HUES64 (cell line): ENCODE measurements around the gene C13orf46.

Source experiments
- H3K27ac ChIP-seq: 2 replicates; pipeline ENCODE4 v1.7.0; 2013; ENCODE audit warnings: low read depth, low read length, inconsistent platforms
- H3K27me3 ChIP-seq: 2 replicates; pipeline ENCODE4 v1.6.1; 2013; ENCODE audit warnings: mild to moderate bottlenecking, low read length; ENCODE audit not compliant: insufficient read depth
- H3K36me3 ChIP-seq: 2 replicates; pipeline ENCODE4 v1.6.1; 2013; ENCODE audit warnings: mild to moderate bottlenecking, low read length; ENCODE audit not compliant: insufficient read depth
- H3K4me1 ChIP-seq: 2 replicates; pipeline ENCODE4 v1.6.1; 2013; ENCODE audit warnings: mild to moderate bottlenecking, low read length, moderate library complexity; ENCODE audit not compliant: insufficient read depth
- H3K4me3 ChIP-seq: 2 replicates; pipeline ENCODE4 v1.5.1; 2013; ENCODE audit warnings: mild to moderate bottlenecking, low read length, moderate library complexity
- H3K9ac ChIP-seq: 2 replicates; pipeline ENCODE4 v1.6.1; 2013; ENCODE audit warnings: mild to moderate bottlenecking, low read depth, low read length
- H3K9me3 ChIP-seq: 2 replicates; pipeline ENCODE4 v1.6.1; 2013; ENCODE audit warnings: low read depth, low read length; ENCODE audit not compliant: insufficient read depth
- WGBS: fragments of 150-250, 120-280 bp; methylation state at CpG from one replicate; pipeline ENCODE4 v1.1.7; 2013; ENCODE audit warnings: missing lambda C conversion rate; 5-methylcytosine and 5-hydroxymethylcytosine counted together

The C13orf46 gene

GRCh38 chr13:113948034-113948742 lies 25.7 kb downstream of the C13orf46 start:
- H3K4me1 ChIP-seq = no peaks in the 10 kb centered on the region
- H3K27me3 ChIP-seq = no peaks in the 10 kb centered on the region
- H3K4me3 ChIP-seq = no peak overlapping the region
- 92% methylated on average over 14 of the region's 14 CpGs for WGBS
- H3K36me3 ChIP-seq = no peaks in the 10 kb centered on the region
- no peak overlapping the region for H3K27ac ChIP-seq
- no peak overlapping the region for H3K9ac ChIP-seq
- no peaks in the 10 kb centered on the region for H3K9me3 ChIP-seq

GRCh38 chr13:113947311-113948033 lies 26.4 kb downstream of the C13orf46 start:
- Histone ChIP-seq H3K27me3 (no peaks in the 10 kb centered on the region), H3K36me3 (no peaks in the 10 kb centered on the region), H3K27ac (no peak overlapping the region), H3K4me3 (no peak overlapping the region), H3K9ac (no peak overlapping the region), H3K9me3 (no peaks in the 10 kb centered on the region), H3K4me1 (no peaks in the 10 kb centered on the region)
- 85% methylated on average over 17 of the region's 17 CpGs for WGBS

GRCh38 chr13:113946409-113947181 lies 27.3 kb downstream of the C13orf46 start:
- no peaks in the 10 kb centered on the region for H3K9me3 ChIP-seq
- no peak overlapping the region for H3K27ac ChIP-seq
- H3K9ac ChIP-seq = no peak overlapping the region
- no peak overlapping the region for H3K4me3 ChIP-seq
- H3K4me1 ChIP-seq = no peaks in the 10 kb centered on the region
- WGBS = 95% methylated on average over 26 of the region's 26 CpGs
- H3K36me3 ChIP-seq = no peaks in the 10 kb centered on the region
- no peaks in the 10 kb centered on the region for H3K27me3 ChIP-seq

- Histone ChIP-seq H3K9me3 (no peaks in the 10 kb centered on the region), H3K4me3 (no peak overlapping the region), H3K4me1 (no peaks in the 10 kb centered on the region), H3K9ac (no peak overlapping the region), H3K27me3 (no peaks in the 10 kb centered on the region), H3K27ac (no peak overlapping the region), H3K36me3 (no peaks in the 10 kb centered on the region)
- WGBS = 94% methylated on average over 26 of the region's 26 CpGs
Measured at GRCh38 chr13:113945857-113946408, 27.9 kb downstream of the C13orf46 start.

GRCh38 chr13:113943821-113944565 lies 29.9 kb downstream of the C13orf46 start:
- no peak overlapping the region for H3K4me3 ChIP-seq
- no peaks in the 10 kb centered on the region for H3K4me1 ChIP-seq
- H3K27ac ChIP-seq = no peak overlapping the region
- no peaks in the 10 kb centered on the region for H3K9me3 ChIP-seq
- no peaks in the 10 kb centered on the region for H3K27me3 ChIP-seq
- H3K9ac ChIP-seq = no peak overlapping the region
- H3K36me3 ChIP-seq = no peaks in the 10 kb centered on the region
- WGBS = 91% methylated on average over 19 of the region's 19 CpGs

GRCh38 chr13:113942591-113943103 lies 31.2 kb downstream of the C13orf46 start:
- Histone ChIP-seq H3K9ac (no peak overlapping the region), H3K4me3 (no peak overlapping the region), H3K27me3 (no peaks in the 10 kb centered on the region), H3K4me1 (no peaks in the 10 kb centered on the region), H3K27ac (no peak overlapping the region), H3K36me3 (no peaks in the 10 kb centered on the region), H3K9me3 (no peaks in the 10 kb centered on the region)
- 94% methylated on average over 23 of the region's 23 CpGs for WGBS

- H3K27ac ChIP-seq = no peak overlapping the region
- H3K4me1 ChIP-seq = no peaks in the 10 kb centered on the region
- 90% methylated on average over 16 of the region's 16 CpGs for WGBS
- H3K4me3 ChIP-seq = no peak overlapping the region
- no peaks in the 10 kb centered on the region for H3K27me3 ChIP-seq
- H3K9ac ChIP-seq = no peak overlapping the region
- no peaks in the 10 kb centered on the region for H3K9me3 ChIP-seq
- H3K36me3 ChIP-seq = no peaks in the 10 kb centered on the region
Measured at GRCh38 chr13:113941571-113942191, 32.2 kb downstream of the C13orf46 start.

- Histone ChIP-seq H3K4me3 (no peak overlapping the region), H3K27me3 (no peaks in the 10 kb centered on the region), H3K27ac (no peak overlapping the region), H3K9me3 (no peaks in the 10 kb centered on the region), H3K36me3 (no peaks in the 10 kb centered on the region), H3K4me1 (peaks cover 11% of the 10 kb centered on the region; the same call in 1 of the 2 replicates), H3K9ac (no peak overlapping the region)
- WGBS = 91% methylated on average over 16 of the region's 16 CpGs
Measured at GRCh38 chr13:113939944-113940297, 34.0 kb downstream of the C13orf46 start.

- Histone ChIP-seq H3K9me3 (no peaks in the 10 kb centered on the region), H3K27ac (no peak overlapping the region), H3K4me3 (no peak overlapping the region), H3K27me3 (no peaks in the 10 kb centered on the region), H3K9ac (no peak overlapping the region), H3K36me3 (no peaks in the 10 kb centered on the region), H3K4me1 (peaks cover 14% of the 10 kb centered on the region; the same call in 1 of the 2 replicates)
- WGBS = 93% methylated on average over 28 of the region's 28 CpGs
Measured at GRCh38 chr13:113939129-113939943, 34.5 kb downstream of the C13orf46 start.
